GM12801 (cell line): ENCODE results near the gene RFT1.

Experiments
- TF ChIP-seq, protein P1 (sequence below): IDR thresholded peaks from one replicate; pipeline ENCODE4 v1.5.1; 2011; ENCODE audit warnings: control low read depth; ENCODE audit not compliant: insufficient read length; ENCODE audit errors: extremely low read depth

Gene RFT1

DNA sequence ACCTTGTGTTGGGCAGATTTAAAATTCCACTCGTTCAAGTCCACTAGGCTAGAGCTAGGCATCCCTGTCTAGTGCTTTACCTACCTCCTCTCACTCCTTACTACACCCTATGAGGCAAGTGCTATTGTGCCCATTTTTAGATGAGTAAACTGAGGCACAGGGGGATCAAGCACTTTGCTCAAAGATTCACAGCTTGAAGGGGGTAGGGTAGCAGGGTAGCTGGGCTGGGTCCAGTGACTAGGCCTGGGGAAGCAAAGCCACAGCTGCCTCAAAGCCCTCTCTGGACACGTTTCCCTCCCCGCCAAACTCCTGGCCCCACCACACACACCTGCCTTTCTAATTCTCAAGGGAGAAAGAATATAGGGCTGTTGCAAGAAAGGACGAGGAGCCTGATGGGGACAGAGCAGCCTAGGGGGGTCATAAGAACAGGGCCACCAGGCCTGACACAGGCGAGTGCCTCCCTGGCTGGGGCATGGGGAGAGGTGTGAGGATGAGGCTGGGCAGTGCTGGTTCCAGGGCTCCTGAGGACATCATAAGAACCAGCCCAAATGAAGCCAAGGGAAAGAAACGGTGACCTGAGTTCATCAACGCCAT is 49.5 kb downstream of the RFT1 start:
- TF ChIP-seq, protein P1, sequence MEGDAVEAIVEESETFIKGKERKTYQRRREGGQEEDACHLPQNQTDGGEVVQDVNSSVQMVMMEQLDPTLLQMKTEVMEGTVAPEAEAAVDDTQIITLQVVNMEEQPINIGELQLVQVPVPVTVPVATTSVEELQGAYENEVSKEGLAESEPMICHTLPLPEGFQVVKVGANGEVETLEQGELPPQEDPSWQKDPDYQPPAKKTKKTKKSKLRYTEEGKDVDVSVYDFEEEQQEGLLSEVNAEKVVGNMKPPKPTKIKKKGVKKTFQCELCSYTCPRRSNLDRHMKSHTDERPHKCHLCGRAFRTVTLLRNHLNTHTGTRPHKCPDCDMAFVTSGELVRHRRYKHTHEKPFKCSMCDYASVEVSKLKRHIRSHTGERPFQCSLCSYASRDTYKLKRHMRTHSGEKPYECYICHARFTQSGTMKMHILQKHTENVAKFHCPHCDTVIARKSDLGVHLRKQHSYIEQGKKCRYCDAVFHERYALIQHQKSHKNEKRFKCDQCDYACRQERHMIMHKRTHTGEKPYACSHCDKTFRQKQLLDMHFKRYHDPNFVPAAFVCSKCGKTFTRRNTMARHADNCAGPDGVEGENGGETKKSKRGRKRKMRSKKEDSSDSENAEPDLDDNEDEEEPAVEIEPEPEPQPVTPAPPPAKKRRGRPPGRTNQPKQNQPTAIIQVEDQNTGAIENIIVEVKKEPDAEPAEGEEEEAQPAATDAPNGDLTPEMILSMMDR, result no peak

DNA sequence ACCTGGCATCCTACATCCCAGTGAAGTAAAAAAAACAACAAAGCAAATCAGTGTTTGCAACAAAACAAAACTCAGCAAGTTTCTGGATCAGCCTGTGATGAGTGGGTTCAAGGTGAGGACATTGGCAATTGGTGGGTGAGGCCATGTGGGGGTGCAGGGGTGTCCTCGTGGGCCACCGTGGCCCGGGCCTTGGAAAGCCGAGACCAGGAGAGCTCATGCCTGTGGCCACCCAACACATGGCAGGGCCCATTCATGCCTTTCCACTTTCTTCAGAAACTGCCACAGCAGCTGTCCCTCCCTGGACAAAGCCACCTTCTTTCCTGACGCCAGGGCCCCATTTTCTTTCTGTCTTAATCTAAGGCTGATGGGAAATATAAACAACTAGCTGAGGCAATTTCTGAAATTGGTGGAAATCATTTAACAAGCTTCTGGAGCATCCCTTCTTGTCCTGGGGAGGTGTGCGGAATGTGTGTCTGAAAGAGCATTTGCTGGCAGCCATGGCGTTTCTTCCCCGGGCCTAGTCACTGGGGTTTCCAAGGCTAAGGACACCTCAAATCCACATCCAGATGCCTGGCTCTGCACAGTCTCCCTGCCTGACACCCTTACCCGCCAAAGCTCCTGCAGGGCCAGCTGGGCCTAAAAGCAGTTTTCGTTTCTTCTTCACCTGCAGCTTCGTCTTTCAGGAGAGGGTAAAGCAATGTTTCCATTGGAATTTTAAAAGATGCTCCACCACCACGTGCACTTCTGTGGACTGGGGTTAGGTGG is 50.3 kb downstream of the RFT1 start:
- TF ChIP-seq, protein P1, result no peak

DNA sequence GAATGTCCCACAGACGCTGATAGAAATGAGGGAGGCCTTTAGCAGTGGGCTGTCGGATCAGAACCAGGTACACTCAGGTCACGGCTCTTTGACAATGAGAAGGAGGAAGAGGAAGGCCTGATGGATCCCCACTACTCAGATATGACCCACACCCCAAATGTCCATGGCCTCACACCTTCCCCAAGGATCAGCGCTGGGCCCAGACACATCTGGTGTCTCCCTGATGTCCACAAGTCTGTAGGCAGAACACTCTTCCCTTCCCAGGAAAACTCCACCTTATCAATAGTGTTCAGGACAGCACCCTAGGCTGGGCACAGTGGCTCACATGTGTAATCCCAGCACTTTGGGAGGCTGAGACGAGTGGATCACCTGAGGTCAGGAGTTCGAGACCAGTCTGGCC is 51.1 kb downstream of the RFT1 start:
- TF ChIP-seq, protein P1, result no peak

DNA sequence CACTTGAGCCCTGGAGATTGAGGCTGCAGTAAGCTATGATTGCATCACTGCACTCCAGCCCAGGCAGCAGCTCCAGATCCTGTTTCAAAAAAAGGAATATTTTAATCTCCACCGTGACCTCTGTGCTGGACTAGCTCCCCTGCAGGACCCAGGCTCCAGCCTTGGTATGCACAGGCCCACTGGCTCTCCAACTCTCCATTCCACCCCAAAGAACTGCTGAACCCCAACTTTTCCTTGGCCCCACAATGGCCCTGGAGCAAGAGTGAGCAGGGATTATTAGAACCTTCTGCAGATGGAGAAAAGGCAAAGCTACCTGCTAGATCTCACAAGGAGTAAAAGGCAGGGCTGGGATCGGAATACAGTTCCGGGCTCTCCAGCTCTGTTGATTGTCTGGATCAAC is 51.6 kb downstream of the RFT1 start:
- TF ChIP-seq, protein P1, result no peak

DNA sequence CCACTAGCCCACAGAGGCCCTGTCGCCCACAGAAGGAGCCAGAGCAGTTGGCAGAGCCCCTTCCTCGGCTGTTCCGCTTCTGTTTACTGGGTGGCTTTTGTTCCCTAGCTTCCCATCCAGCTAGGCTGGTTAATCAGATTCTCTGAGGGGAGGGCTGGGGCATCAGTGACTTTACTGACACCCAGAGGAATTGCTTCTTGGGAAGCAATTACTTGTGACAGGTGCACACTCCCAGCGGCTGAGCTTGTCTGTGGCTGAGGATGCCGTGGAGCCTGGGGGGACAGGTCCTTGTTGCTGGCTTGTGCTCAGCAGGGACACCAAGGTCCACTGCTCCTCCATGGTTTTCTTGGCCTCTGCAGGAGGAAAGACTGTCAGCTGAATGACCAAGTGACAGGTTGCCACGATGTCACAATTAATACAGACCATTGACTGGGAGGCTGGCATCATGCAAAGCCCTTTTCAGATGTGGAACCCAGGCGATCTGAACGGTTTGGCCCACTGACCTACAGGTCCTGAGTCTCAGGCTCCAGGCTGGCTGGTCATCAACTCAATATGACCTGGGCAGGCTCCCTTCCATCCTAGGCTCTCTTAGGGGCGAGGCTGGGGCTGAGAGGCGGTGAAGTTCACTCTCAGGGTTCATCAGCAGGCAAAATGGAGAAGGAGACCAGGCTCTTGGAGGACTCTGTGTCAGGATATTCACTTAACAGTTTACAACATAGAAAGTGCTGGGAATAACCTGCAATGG is 52.6 kb downstream of the RFT1 start:
- TF ChIP-seq, protein P1, result no peak

DNA sequence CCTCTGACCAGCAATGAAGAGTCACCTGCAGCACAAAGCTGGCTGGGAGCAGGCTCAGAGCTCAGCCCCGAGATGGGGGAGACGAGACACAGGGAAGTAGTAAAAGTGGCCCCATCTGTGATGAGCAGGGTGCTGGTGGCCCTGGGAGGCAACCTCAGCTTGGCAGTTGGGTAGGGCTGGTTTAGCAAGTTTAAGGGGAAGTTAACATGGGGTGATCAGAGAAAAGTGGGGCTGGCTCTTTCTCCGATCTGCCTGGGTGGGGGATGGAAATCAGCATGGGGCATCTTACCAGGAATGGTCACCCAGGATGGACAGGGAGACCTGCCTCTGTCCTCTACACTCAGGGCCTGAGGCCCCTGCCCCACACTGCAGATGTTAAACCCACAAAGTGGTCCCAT is 54.5 kb downstream of the RFT1 start:
- TF ChIP-seq, protein P1, result no peak
